ENCODE measurements around the gene ANAPC4. TPM values are rescaled to one million over a fixed set of nuclear protein-coding genes. Genes with fewer than 3 reads are reported as not detected.

Gene ANAPC4
- total and polyA plus RNA-seq, 2 of the 8 experiments (the other 6 are each of a cell fraction or from before 2014, with no cell fraction given) = 8.7 to 31.6 TPM

DNA sequence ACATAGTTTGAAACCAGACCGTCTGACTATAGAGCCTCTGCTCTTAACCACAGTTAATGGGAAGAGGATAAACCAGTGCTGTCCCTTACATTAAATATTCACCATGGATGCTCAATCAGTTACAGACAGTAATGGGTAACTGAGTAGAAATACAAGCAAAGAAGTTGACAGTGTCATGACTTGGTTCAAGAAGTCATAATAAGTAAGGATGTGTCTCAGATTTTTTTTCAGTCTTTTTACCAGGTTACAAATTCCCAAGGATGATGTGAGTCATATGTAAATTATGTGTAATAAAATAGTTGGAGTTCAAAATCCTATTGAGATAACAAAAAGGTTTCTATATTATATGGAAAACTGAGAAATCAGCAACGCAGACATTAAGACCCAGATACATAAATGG lies 33.4 kb upstream of the ANAPC4 start (continued):
- TF ChIP-seq, protein P1, sequence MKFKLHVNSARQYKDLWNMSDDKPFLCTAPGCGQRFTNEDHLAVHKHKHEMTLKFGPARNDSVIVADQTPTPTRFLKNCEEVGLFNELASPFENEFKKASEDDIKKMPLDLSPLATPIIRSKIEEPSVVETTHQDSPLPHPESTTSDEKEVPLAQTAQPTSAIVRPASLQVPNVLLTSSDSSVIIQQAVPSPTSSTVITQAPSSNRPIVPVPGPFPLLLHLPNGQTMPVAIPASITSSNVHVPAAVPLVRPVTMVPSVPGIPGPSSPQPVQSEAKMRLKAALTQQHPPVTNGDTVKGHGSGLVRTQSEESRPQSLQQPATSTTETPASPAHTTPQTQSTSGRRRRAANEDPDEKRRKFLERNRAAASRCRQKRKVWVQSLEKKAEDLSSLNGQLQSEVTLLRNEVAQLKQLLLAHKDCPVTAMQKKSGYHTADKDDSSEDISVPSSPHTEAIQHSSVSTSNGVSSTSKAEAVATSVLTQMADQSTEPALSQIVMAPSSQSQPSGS (IDR thresholded peaks at IDR 0.05; ENCODE audit: low read length) = no peak
- TF ChIP-seq JUN (IDR thresholded peaks at IDR 0.05; ENCODE audit: low read depth, low read length) = no peak
- TF ChIP-seq, protein P2, sequence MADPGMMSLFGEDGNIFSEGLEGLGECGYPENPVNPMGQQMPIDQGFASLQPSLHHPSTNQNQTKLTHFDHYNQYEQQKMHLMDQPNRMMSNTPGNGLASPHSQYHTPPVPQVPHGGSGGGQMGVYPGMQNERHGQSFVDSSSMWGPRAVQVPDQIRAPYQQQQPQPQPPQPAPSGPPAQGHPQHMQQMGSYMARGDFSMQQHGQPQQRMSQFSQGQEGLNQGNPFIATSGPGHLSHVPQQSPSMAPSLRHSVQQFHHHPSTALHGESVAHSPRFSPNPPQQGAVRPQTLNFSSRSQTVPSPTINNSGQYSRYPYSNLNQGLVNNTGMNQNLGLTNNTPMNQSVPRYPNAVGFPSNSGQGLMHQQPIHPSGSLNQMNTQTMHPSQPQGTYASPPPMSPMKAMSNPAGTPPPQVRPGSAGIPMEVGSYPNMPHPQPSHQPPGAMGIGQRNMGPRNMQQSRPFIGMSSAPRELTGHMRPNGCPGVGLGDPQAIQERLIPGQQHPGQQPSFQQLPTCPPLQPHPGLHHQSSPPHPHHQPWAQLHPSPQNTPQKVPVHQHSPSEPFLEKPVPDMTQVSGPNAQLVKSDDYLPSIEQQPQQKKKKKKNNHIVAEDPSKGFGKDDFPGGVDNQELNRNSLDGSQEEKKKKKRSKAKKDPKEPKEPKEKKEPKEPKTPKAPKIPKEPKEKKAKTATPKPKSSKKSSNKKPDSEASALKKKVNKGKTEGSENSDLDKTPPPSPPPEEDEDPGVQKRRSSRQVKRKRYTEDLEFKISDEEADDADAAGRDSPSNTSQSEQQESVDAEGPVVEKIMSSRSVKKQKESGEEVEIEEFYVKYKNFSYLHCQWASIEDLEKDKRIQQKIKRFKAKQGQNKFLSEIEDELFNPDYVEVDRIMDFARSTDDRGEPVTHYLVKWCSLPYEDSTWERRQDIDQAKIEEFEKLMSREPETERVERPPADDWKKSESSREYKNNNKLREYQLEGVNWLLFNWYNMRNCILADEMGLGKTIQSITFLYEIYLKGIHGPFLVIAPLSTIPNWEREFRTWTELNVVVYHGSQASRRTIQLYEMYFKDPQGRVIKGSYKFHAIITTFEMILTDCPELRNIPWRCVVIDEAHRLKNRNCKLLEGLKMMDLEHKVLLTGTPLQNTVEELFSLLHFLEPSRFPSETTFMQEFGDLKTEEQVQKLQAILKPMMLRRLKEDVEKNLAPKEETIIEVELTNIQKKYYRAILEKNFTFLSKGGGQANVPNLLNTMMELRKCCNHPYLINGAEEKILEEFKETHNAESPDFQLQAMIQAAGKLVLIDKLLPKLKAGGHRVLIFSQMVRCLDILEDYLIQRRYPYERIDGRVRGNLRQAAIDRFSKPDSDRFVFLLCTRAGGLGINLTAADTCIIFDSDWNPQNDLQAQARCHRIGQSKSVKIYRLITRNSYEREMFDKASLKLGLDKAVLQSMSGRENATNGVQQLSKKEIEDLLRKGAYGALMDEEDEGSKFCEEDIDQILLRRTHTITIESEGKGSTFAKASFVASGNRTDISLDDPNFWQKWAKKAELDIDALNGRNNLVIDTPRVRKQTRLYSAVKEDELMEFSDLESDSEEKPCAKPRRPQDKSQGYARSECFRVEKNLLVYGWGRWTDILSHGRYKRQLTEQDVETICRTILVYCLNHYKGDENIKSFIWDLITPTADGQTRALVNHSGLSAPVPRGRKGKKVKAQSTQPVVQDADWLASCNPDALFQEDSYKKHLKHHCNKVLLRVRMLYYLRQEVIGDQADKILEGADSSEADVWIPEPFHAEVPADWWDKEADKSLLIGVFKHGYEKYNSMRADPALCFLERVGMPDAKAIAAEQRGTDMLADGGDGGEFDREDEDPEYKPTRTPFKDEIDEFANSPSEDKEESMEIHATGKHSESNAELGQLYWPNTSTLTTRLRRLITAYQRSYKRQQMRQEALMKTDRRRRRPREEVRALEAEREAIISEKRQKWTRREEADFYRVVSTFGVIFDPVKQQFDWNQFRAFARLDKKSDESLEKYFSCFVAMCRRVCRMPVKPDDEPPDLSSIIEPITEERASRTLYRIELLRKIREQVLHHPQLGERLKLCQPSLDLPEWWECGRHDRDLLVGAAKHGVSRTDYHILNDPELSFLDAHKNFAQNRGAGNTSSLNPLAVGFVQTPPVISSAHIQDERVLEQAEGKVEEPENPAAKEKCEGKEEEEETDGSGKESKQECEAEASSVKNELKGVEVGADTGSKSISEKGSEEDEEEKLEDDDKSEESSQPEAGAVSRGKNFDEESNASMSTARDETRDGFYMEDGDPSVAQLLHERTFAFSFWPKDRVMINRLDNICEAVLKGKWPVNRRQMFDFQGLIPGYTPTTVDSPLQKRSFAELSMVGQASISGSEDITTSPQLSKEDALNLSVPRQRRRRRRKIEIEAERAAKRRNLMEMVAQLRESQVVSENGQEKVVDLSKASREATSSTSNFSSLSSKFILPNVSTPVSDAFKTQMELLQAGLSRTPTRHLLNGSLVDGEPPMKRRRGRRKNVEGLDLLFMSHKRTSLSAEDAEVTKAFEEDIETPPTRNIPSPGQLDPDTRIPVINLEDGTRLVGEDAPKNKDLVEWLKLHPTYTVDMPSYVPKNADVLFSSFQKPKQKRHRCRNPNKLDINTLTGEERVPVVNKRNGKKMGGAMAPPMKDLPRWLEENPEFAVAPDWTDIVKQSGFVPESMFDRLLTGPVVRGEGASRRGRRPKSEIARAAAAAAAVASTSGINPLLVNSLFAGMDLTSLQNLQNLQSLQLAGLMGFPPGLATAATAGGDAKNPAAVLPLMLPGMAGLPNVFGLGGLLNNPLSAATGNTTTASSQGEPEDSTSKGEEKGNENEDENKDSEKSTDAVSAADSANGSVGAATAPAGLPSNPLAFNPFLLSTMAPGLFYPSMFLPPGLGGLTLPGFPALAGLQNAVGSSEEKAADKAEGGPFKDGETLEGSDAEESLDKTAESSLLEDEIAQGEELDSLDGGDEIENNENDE (IDR thresholded peaks at IDR 0.05; ENCODE audit: insufficient replicate concordance, low read length) = no peak
- TF ChIP-seq NANOG (IDR thresholded peaks at IDR 0.05; ENCODE audit: insufficient read depth, low read depth, low read length, poor library complexity, severe bottlenecking) = no peak
- no peak for TF ChIP-seq EZH2 (IDR thresholded peaks at IDR 0.05; ENCODE audit: low read depth, low read length, severe bottlenecking)
- no peak for TF ChIP-seq HDAC2 (IDR thresholded peaks at IDR 0.05; ENCODE audit: borderline replicate concordance in 1 of 2, low read depth in 2 of 2, low read length in 2 of 2)
- no peak for TF ChIP-seq SIN3A (conservative IDR thresholded peaks at IDR 0.05 in 1 of 2, IDR thresholded peaks at IDR 0.05 in 1 of 2; ENCODE audit: low read depth in 1 of 2, low read length in 2 of 2)
- TF ChIP-seq ZNF274 (IDR thresholded peaks at IDR 0.05; ENCODE audit: borderline replicate concordance, extremely low read depth, low read length) = no peak

Measured in H1 (cell line).